ENCODE results near the gene PSMD1. TPM values are rescaled to one million over a fixed set of nuclear protein-coding genes. Genes with fewer than 3 reads are reported as not detected.
"Not testable (repeated sequence)": the region's sequence is repeated elsewhere in the genome, so short reads cannot be mapped to it uniquely, and the experiment has no call there.

Gene PSMD1
- total RNA-seq, 1 donor from 2014 or later = 119 TPM

- no peak overlapping the region for H3K27ac Mint-ChIP-seq (ENCODE audit: unreplicated experiment)
- H3K4me1 Mint-ChIP-seq (ENCODE audit: unreplicated experiment) = peaks cover 2% of the 10 kb centered on the region
- H3K27me3 Mint-ChIP-seq (ENCODE audit: unreplicated experiment) = peaks cover 3% of the 10 kb centered on the region
- no peaks in the 10 kb centered on the region for H3K36me3 Mint-ChIP-seq (ENCODE audit: low read depth, unreplicated experiment)
- DNase-seq (ENCODE audit: low spot score) = peak; percentile 71
- no peak overlapping the region for H3K4me3 Mint-ChIP-seq (ENCODE audit: unreplicated experiment)
- TF ChIP-seq, protein P1, sequence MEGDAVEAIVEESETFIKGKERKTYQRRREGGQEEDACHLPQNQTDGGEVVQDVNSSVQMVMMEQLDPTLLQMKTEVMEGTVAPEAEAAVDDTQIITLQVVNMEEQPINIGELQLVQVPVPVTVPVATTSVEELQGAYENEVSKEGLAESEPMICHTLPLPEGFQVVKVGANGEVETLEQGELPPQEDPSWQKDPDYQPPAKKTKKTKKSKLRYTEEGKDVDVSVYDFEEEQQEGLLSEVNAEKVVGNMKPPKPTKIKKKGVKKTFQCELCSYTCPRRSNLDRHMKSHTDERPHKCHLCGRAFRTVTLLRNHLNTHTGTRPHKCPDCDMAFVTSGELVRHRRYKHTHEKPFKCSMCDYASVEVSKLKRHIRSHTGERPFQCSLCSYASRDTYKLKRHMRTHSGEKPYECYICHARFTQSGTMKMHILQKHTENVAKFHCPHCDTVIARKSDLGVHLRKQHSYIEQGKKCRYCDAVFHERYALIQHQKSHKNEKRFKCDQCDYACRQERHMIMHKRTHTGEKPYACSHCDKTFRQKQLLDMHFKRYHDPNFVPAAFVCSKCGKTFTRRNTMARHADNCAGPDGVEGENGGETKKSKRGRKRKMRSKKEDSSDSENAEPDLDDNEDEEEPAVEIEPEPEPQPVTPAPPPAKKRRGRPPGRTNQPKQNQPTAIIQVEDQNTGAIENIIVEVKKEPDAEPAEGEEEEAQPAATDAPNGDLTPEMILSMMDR (IDR thresholded peaks at IDR 0.05; ENCODE audit: unreplicated experiment) = peak; percentile 49
- peaks cover 5% of the 10 kb centered on the region for H3K9me3 Mint-ChIP-seq (ENCODE audit: unreplicated experiment)
Measured at GRCh38 chr2:231191896-231192872, 135.5 kb downstream of the PSMD1 start.

- H3K27me3 Mint-ChIP-seq (ENCODE audit: unreplicated experiment) = no peaks in the 10 kb centered on the region
- H3K27ac Mint-ChIP-seq (ENCODE audit: unreplicated experiment) = no peak overlapping the region
- peaks cover 5% of the 10 kb centered on the region for H3K36me3 Mint-ChIP-seq (ENCODE audit: low read depth, unreplicated experiment)
- TF ChIP-seq, protein P1 (IDR thresholded peaks at IDR 0.05; ENCODE audit: unreplicated experiment) = no peak
- H3K4me1 Mint-ChIP-seq (ENCODE audit: unreplicated experiment) = peaks cover 2% of the 10 kb centered on the region
- DNase-seq (ENCODE audit: low spot score) = no peak
- H3K4me3 Mint-ChIP-seq (ENCODE audit: unreplicated experiment) = no peak overlapping the region
- peaks cover 5% of the 10 kb centered on the region for H3K9me3 Mint-ChIP-seq (ENCODE audit: unreplicated experiment)
Measured at GRCh38 chr2:231193216-231193615, 136.5 kb downstream of the PSMD1 start.

- Mint-ChIP-seq H3K4me1 (ENCODE audit: unreplicated experiment) (peaks cover 15% of the 10 kb centered on the region), H3K4me3 (ENCODE audit: unreplicated experiment) (peak overlapping the region; percentile 60), H3K9me3 (ENCODE audit: unreplicated experiment) (peaks cover 5% of the 10 kb centered on the region), H3K36me3 (ENCODE audit: low read depth, unreplicated experiment) (peaks cover 13% of the 10 kb centered on the region), H3K27me3 (ENCODE audit: unreplicated experiment) (peaks cover 3% of the 10 kb centered on the region), H3K27ac (ENCODE audit: unreplicated experiment) (no peak overlapping the region)
- TF ChIP-seq, protein P1 (IDR thresholded peaks at IDR 0.05; ENCODE audit: unreplicated experiment) = no peak
- no peak for DNase-seq (ENCODE audit: low spot score)
Measured at GRCh38 chr2:231196592-231196991, 139.9 kb downstream of the PSMD1 start.

DNA sequence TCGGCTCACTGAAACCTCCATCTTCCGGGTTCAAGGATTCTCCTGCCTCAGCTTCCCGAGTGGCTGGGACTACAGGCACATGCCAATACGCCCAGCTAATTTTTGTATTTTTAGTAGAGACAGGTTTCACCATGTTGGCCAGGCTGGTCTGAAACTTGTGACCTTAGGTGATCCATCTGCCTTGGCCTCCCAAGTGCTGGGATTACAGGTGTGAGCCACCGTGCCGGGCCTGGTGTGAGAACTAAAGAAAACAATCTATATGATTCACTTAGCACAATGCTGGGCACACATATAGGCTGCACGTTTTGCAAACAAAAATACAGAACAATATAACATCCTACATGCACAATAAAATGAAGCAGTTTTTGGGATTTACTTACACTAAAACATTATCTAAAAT, 140.5 kb downstream of the PSMD1 start:
- Mint-ChIP-seq H3K36me3 (ENCODE audit: low read depth, unreplicated experiment) (peaks cover 14% of the 10 kb centered on the region), H3K4me1 (ENCODE audit: unreplicated experiment) (peaks cover 17% of the 10 kb centered on the region)
- not testable (repeated sequence) for H3K27ac Mint-ChIP-seq (ENCODE audit: unreplicated experiment)

GRCh38 chr2:231197706-231198290, 141.1 kb downstream of the PSMD1 start:
- TF ChIP-seq, protein P1 (IDR thresholded peaks at IDR 0.05; ENCODE audit: unreplicated experiment) = no peak
- H3K4me1 Mint-ChIP-seq (ENCODE audit: unreplicated experiment) = peaks cover 17% of the 10 kb centered on the region
- peaks cover 3% of the 10 kb centered on the region for H3K27me3 Mint-ChIP-seq (ENCODE audit: unreplicated experiment)
- no peak for DNase-seq (ENCODE audit: low spot score)
- H3K36me3 Mint-ChIP-seq (ENCODE audit: low read depth, unreplicated experiment) = peaks cover 18% of the 10 kb centered on the region
- H3K9me3 Mint-ChIP-seq (ENCODE audit: unreplicated experiment) = peaks cover 5% of the 10 kb centered on the region
- H3K4me3 Mint-ChIP-seq (ENCODE audit: unreplicated experiment) = peak overlapping the region; percentile 93
- H3K27ac Mint-ChIP-seq (ENCODE audit: unreplicated experiment) = peak overlapping the region; percentile 72

More for the DNA sequence above, 140.5 kb downstream of the PSMD1 start:
- peak overlapping the region; percentile 93 for H3K4me3 Mint-ChIP-seq (ENCODE audit: unreplicated experiment)
- not testable (repeated sequence) for DNase-seq (ENCODE audit: low spot score); H3K27me3 Mint-ChIP-seq (ENCODE audit: unreplicated experiment); H3K9me3 Mint-ChIP-seq (ENCODE audit: unreplicated experiment)
